NCI-H2081 (cell line): ENCODE data around the gene TRIM14.
"Not testable (repeated sequence)": the region's sequence is repeated elsewhere in the genome, so short reads cannot be mapped to it uniquely, and the experiment has no call there.

Source experiments
- DNase-seq, 2 experiments: peaks; one replicate each; lab custom pipeline; 2025; lab: John Stamatoyannopoulos, UW

Gene TRIM14

GRCh38 chr9:98083061-98083501 is 35.9 kb downstream of the TRIM14 start:
- no peak for DNase-seq

GRCh38 chr9:98081477-98082219 is 37.4 kb downstream of the TRIM14 start:
- no peak for DNase-seq

GRCh38 chr9:98080780-98081179 is 38.2 kb downstream of the TRIM14 start:
- no peak for DNase-seq

GRCh38 chr9:98080326-98080725 is 38.7 kb downstream of the TRIM14 start:
- DNase-seq, result no peak

- DNase-seq, result no peak
Observed at GRCh38 chr9:98078895-98079294, 40.1 kb downstream of the TRIM14 start.

- DNase-seq, result not testable (repeated sequence)
Observed at GRCh38 chr9:98076514-98076890, 42.5 kb downstream of the TRIM14 start.

GRCh38 chr9:98075332-98075805 is 43.7 kb downstream of the TRIM14 start:
- DNase-seq, result no peak

- peak; percentile 33 to 35 for DNase-seq
Observed at GRCh38 chr9:98074115-98074990, 44.7 kb downstream of the TRIM14 start.

- DNase-seq, result no peak
Observed at GRCh38 chr9:98071737-98072136, 47.3 kb downstream of the TRIM14 start.

GRCh38 chr9:98070704-98071103 is 48.3 kb downstream of the TRIM14 start:
- no peak for DNase-seq

- no peak for DNase-seq
Observed at GRCh38 chr9:98069551-98069950, 49.5 kb downstream of the TRIM14 start.

- no peak for DNase-seq
Observed at GRCh38 chr9:98067184-98067583, 51.8 kb downstream of the TRIM14 start.

GRCh38 chr9:98066235-98066634 is 52.8 kb downstream of the TRIM14 start:
- no peak for DNase-seq

- peak in 1 of 2 experiments; percentile 18 for DNase-seq
Observed at GRCh38 chr9:98064623-98065392, 54.2 kb downstream of the TRIM14 start.

- no peak for DNase-seq
Observed at GRCh38 chr9:98062161-98062560, 56.9 kb downstream of the TRIM14 start.

- DNase-seq, result peak in 1 of 2 experiments; percentile 9
Observed at GRCh38 chr9:98057138-98057799, 61.8 kb downstream of the TRIM14 start.

GRCh38 chr9:98056269-98057137 is 62.5 kb downstream of the TRIM14 start, which contains the start of gene NANS:
Gene NANS, plus strand, starts transcription at chr9:98056732. Its CDS starts 77 bp downstream, at chr9:98056809.
- DNase-seq, result peak; percentile 88 to 92

- no peak for DNase-seq
Observed at GRCh38 chr9:98054376-98054951, 64.6 kb downstream of the TRIM14 start.

GRCh38 chr9:98050351-98050750 is 68.7 kb downstream of the TRIM14 start:
- no peak for DNase-seq
